ENCODE results near the gene GALM. TPM values are rescaled to one million over a fixed set of nuclear protein-coding genes. Genes with fewer than 3 reads are reported as not detected.

Gene GALM
- 10.9 and 17.8 TPM in 2 replicates for total RNA-seq

GRCh38 chr2:38665854-38666555 is at the start of gene GALM:
Gene GALM, plus strand, starts transcription at chr2:38666114. Its CDS starts 48 bp downstream, at chr2:38666162.

DNA sequence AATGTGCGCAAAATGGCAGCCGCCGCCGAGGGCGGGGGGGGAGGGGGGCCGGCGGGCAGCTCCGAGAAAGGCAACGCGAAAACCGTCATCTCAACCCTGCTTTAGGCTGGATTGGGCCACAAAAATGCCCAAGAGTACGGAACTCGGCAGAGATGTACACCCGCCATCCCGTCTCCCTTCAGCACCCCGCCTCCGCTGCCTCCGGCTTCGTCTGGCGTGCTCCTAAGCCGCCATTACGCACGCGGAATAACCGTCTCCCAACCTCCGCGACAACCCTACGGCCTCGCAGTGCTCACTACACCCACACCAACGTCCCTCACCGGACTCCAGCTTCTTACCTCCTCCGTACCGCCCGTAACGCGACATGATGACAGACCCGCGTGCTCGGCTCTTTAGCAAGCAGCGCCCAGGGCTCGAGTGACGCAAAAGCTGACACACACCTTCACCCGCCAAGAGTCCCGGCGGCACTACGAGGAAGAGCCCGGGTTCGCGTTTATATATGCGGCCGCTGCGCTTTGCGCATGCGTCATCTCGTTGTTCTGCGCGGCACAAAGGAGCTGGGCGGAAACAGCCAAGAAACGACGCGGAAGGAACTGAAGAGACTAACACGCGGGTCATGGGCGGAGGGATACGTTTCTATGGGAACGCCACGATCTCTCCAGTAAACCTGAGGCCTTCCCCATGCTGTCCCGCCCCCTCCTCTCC is 85.1 kb downstream of the GALM start, which contains the start of gene SRSF7:
SRSF7 (minus strand) TSS at position 471 of the 705 bp plus-strand sequence; CDS start at position 366, 105 bp downstream.

Other genes starting within 250 kb of the GALM start
- gene HNRNPLL, start 63.2 kb upstream of the GALM start, total RNA-seq: 29.1 and 31.8 TPM in 2 replicates
- 124 and 143 TPM in 2 replicates for gene SRSF7, start 85.2 kb downstream of the GALM start, total RNA-seq
- 8.9 and 13.3 TPM in 2 replicates for gene GEMIN6, start 112.1 kb downstream of the GALM start, total RNA-seq
- 12.3 and 15.3 TPM in 2 replicates for gene DHX57, start 209.8 kb downstream of the GALM start, total RNA-seq
- gene MORN2, start 209.9 kb downstream of the GALM start, total RNA-seq: 19.0 and 27.9 TPM in 2 replicates
- gene ARHGEF33, start 223.8 kb downstream of the GALM start, total RNA-seq: 1.5 TPM in 1 of 2 replicates, not detected in the other

Data from bronchus fibroblast of lung (primary cell).